HUES48 (cell line): ENCODE data around the gene NMUR1.

Experiments used
- H3K27ac ChIP-seq: one replicate; pipeline ENCODE4 v1.7.0; 2013; ENCODE audit warnings: low read depth, low read length, inconsistent platforms
- H3K27me3 ChIP-seq: 2 replicates; pipeline ENCODE4 v1.6.1; 2013; ENCODE audit warnings: mild to moderate bottlenecking, low read length; ENCODE audit not compliant: control insufficient read depth, insufficient read depth
- H3K36me3 ChIP-seq: 2 replicates; pipeline ENCODE4 v1.6.1; 2013; ENCODE audit warnings: low read length; ENCODE audit not compliant: control insufficient read depth, insufficient read depth
- H3K4me1 ChIP-seq: 2 replicates; pipeline ENCODE4 v1.6.1; 2013; ENCODE audit warnings: mild to moderate bottlenecking, low read length; ENCODE audit not compliant: control insufficient read depth, insufficient read depth
- H3K4me3 ChIP-seq: 2 replicates; pipeline ENCODE4 v1.5.1; 2013; ENCODE audit warnings: mild to moderate bottlenecking, low read depth, low read length
- H3K9ac ChIP-seq: 2 replicates; pipeline ENCODE4 v1.6.1; 2013; ENCODE audit warnings: mild to moderate bottlenecking, low read depth, low read length, moderate library complexity
- H3K9me3 ChIP-seq: 2 replicates; pipeline ENCODE4 v1.6.1; 2013; ENCODE audit warnings: low read length; ENCODE audit not compliant: control insufficient read depth, insufficient read depth

The NMUR1 gene

GRCh38 chr2:231512222-231512621 lies 18.0 kb downstream of the NMUR1 start:
- no peak overlapping the region for H3K4me3 ChIP-seq
- no peaks in the 10 kb centered on the region for H3K9me3 ChIP-seq
- peaks cover 9% of the 10 kb centered on the region; the same call in 1 of the 2 replicates for H3K27me3 ChIP-seq
- H3K4me1 ChIP-seq: peaks cover 4% of the 10 kb centered on the region
- no peak overlapping the region for H3K27ac ChIP-seq
- H3K36me3 ChIP-seq: peaks cover 2% of the 10 kb centered on the region; the same call in 1 of the 2 replicates
- no peak overlapping the region for H3K9ac ChIP-seq

- H3K27ac ChIP-seq: no peak overlapping the region
- H3K27me3 ChIP-seq: no peaks in the 10 kb centered on the region
- peaks cover 21% of the 10 kb centered on the region for H3K36me3 ChIP-seq
- H3K9me3 ChIP-seq: no peaks in the 10 kb centered on the region
- H3K4me3 ChIP-seq: no peak overlapping the region
- no peaks in the 10 kb centered on the region for H3K4me1 ChIP-seq
- no peak overlapping the region for H3K9ac ChIP-seq
Measured at GRCh38 chr2:231503766-231504165, 26.5 kb downstream of the NMUR1 start.

- H3K9me3 ChIP-seq: no peaks in the 10 kb centered on the region
- H3K27me3 ChIP-seq: no peaks in the 10 kb centered on the region
- no peak overlapping the region for H3K27ac ChIP-seq
- H3K9ac ChIP-seq: no peak overlapping the region
- H3K4me1 ChIP-seq: no peaks in the 10 kb centered on the region
- peaks cover 21% of the 10 kb centered on the region for H3K36me3 ChIP-seq
- H3K4me3 ChIP-seq: no peak overlapping the region
Measured at GRCh38 chr2:231502596-231502995, 27.6 kb downstream of the NMUR1 start.

GRCh38 chr2:231497651-231498050 lies 32.6 kb downstream of the NMUR1 start:
- Histone ChIP-seq H3K4me3 (no peak overlapping the region), H3K27ac (no peak overlapping the region), H3K9ac (no peak overlapping the region), H3K9me3 (no peaks in the 10 kb centered on the region), H3K36me3 (peaks cover under 1% of the 10 kb centered on the region; the same call in 1 of the 2 replicates), H3K4me1 (no peaks in the 10 kb centered on the region), H3K27me3 (no peaks in the 10 kb centered on the region)

GRCh38 chr2:231494669-231495068 lies 35.6 kb downstream of the NMUR1 start:
- Histone ChIP-seq H3K4me1 (no peaks in the 10 kb centered on the region), H3K27me3 (no peaks in the 10 kb centered on the region), H3K27ac (no peak overlapping the region), H3K4me3 (no peak overlapping the region), H3K9ac (no peak overlapping the region), H3K36me3 (no peaks in the 10 kb centered on the region), H3K9me3 (0 out of 2 replicates have a peak, but pooled peaks cover 1% of the 10 kb centered on the region)

GRCh38 chr2:231490801-231491200 lies 39.4 kb downstream of the NMUR1 start:
- no peaks in the 10 kb centered on the region for H3K27me3 ChIP-seq
- no peaks in the 10 kb centered on the region for H3K4me1 ChIP-seq
- H3K9ac ChIP-seq: no peak overlapping the region
- no peak overlapping the region for H3K4me3 ChIP-seq
- no peaks in the 10 kb centered on the region for H3K36me3 ChIP-seq
- 0 out of 2 replicates have a peak, but pooled peaks cover 6% of the 10 kb centered on the region for H3K9me3 ChIP-seq
- no peak overlapping the region for H3K27ac ChIP-seq

GRCh38 chr2:231489990-231490389 lies 40.3 kb downstream of the NMUR1 start:
- no peaks in the 10 kb centered on the region for H3K4me1 ChIP-seq
- no peaks in the 10 kb centered on the region for H3K27me3 ChIP-seq
- no peak overlapping the region for H3K9ac ChIP-seq
- no peak overlapping the region for H3K27ac ChIP-seq
- H3K4me3 ChIP-seq: no peak overlapping the region
- H3K9me3 ChIP-seq: 0 out of 2 replicates have a peak, but pooled peaks cover 6% of the 10 kb centered on the region
- no peaks in the 10 kb centered on the region for H3K36me3 ChIP-seq

- H3K9ac ChIP-seq: no peak overlapping the region
- H3K36me3 ChIP-seq: no peaks in the 10 kb centered on the region
- no peak overlapping the region for H3K27ac ChIP-seq
- H3K4me1 ChIP-seq: no peaks in the 10 kb centered on the region
- no peak overlapping the region for H3K4me3 ChIP-seq
- no peaks in the 10 kb centered on the region for H3K27me3 ChIP-seq
- H3K9me3 ChIP-seq: 0 out of 2 replicates have a peak, but pooled peaks cover 6% of the 10 kb centered on the region
Measured at GRCh38 chr2:231488331-231488730, 41.9 kb downstream of the NMUR1 start.

GRCh38 chr2:231486851-231487596 lies 43.2 kb downstream of the NMUR1 start:
- H3K4me3 ChIP-seq: no peak overlapping the region
- H3K9ac ChIP-seq: no peak overlapping the region

GRCh38 chr2:231483398-231484329 lies 46.6 kb downstream of the NMUR1 start:
- Histone ChIP-seq H3K9ac (no peak overlapping the region), H3K27me3 (no peaks in the 10 kb centered on the region), H3K9me3 (no peaks in the 10 kb centered on the region), H3K36me3 (no peaks in the 10 kb centered on the region), H3K4me1 (no peaks in the 10 kb centered on the region), H3K27ac (no peak overlapping the region), H3K4me3 (no peak overlapping the region)

More at GRCh38 chr2:231486851-231487596, 43.2 kb downstream of the NMUR1 start:
- Histone ChIP-seq H3K4me1 (no peaks in the 10 kb centered on the region), H3K27ac (no peak overlapping the region), H3K27me3 (no peaks in the 10 kb centered on the region), H3K9me3 (0 out of 2 replicates have a peak, but pooled peaks cover 6% of the 10 kb centered on the region), H3K36me3 (no peaks in the 10 kb centered on the region)
